GM23338 (cell line): ENCODE results near the gene BCAM. TPM values are rescaled to one million over a fixed set of nuclear protein-coding genes. Genes with fewer than 3 reads are reported as not detected.

Experiments used
- ATAC-seq: fragments of 200-7000 bp; cut with Tn5 transposase; 3 replicates; pipeline ENCODE4 v1.9.1; 2020
- DNase-seq: peaks from one replicate; pipeline ENCODE4 v3.0.0-alpha.2; 2015; ENCODE audit warnings: low spot score
- H2AFZ ChIP-seq: fragments of 200-600 bp; sonication (generic); 2 replicates; pipeline ENCODE4 v1.8.0; 2016; ENCODE audit warnings: antibody characterized with exemption, mild to moderate bottlenecking, moderate library complexity
- H3F3A ChIP-seq: fragments of 200-600 bp; sonication (generic); replicated peaks from 2 replicates; pipeline ENCODE4 v1.8.0; 2017; ENCODE audit warnings: antibody characterized with exemption, mixed run types, low read depth
- H3K27ac ChIP-seq: fragments of 200-600 bp; sonication (generic); 2 replicates; pipeline ENCODE4 v1.6.1; 2016; ENCODE audit warnings: low read depth
- H3K27me3 ChIP-seq: fragments of 200-600 bp; sonication (generic); 2 replicates; pipeline ENCODE4 v1.8.0; 2016; ENCODE audit warnings: mild to moderate bottlenecking, mixed run types, moderate library complexity; ENCODE audit not compliant: insufficient read depth
- H3K36me3 ChIP-seq: fragments of 200-600 bp; sonication (generic); 2 replicates; pipeline ENCODE4 v1.8.0; 2016; ENCODE audit warnings: mild to moderate bottlenecking; ENCODE audit not compliant: insufficient read depth
- H3K4me1 ChIP-seq: fragments of 200-600 bp; sonication (generic); 2 replicates; pipeline ENCODE4 v1.8.0; 2016; ENCODE audit warnings: mild to moderate bottlenecking, moderate library complexity; ENCODE audit not compliant: insufficient read depth
- H3K4me2 ChIP-seq: fragments of 200-600 bp; sonication (generic); 2 replicates; pipeline ENCODE4 v1.7.1; 2017; ENCODE audit warnings: mixed run types
- H3K4me3 ChIP-seq: fragments of 200-600 bp; sonication (generic); 2 replicates; pipeline ENCODE4 v1.6.1; 2016; ENCODE audit warnings: mixed run types
- H3K79me2 ChIP-seq: fragments of 200-600 bp; sonication (generic); replicated peaks from 2 replicates; pipeline ENCODE4 v1.8.0; 2017; ENCODE audit warnings: mild to moderate bottlenecking; ENCODE audit not compliant: insufficient read depth
- H3K9me2 ChIP-seq: fragments of 200-600 bp; sonication (generic); 2 replicates; pipeline ENCODE4 v1.8.0; 2017; ENCODE audit not compliant: insufficient read depth
- H4K20me1 ChIP-seq: fragments of 200-600 bp; sonication (generic); replicated peaks from 2 replicates; pipeline ENCODE4 v1.8.0; 2017; ENCODE audit warnings: mild to moderate bottlenecking; ENCODE audit not compliant: insufficient read depth
- H3K27ac Mint-ChIP-seq: 2 replicates; pipeline ENCODE4 v1.8.0; 2020; ENCODE audit warnings: inconsistent platforms, mild to moderate bottlenecking, moderate library complexity, mixed read lengths
- H3K27me3 Mint-ChIP-seq: 3 replicates; pipeline ENCODE4 v1.8.0; 2022; ENCODE audit warnings: low read depth, mild to moderate bottlenecking, moderate library complexity, mixed read lengths, inconsistent platforms; ENCODE audit not compliant: insufficient read depth, poor library complexity
- H3K36me3 Mint-ChIP-seq: 3 replicates; pipeline ENCODE4 v1.8.0; 2021; ENCODE audit warnings: low read depth, mild to moderate bottlenecking, inconsistent platforms, moderate library complexity, mixed read lengths
- H3K4me1 Mint-ChIP-seq: 3 replicates; pipeline ENCODE4 v1.8.0; 2020; ENCODE audit warnings: mild to moderate bottlenecking, inconsistent platforms, mixed read lengths
- H3K4me3 Mint-ChIP-seq: 3 replicates; pipeline ENCODE4 v1.8.0; 2021; ENCODE audit warnings: moderate library complexity, mild to moderate bottlenecking, inconsistent platforms, mixed read lengths
- H3K9me3 Mint-ChIP-seq: 3 replicates; pipeline ENCODE4 v1.8.0; 2020; ENCODE audit warnings: moderate library complexity, mild to moderate bottlenecking, inconsistent platforms, mixed read lengths
- CREB1 ChIP-seq: fragments of 250-450 bp; sonication (Bioruptor Pico); IDR thresholded peaks from 2 replicates; pipeline ENCODE4 v1.5.0; 2020; ENCODE audit warnings: low read depth, mild to moderate bottlenecking, moderate library complexity
- EZH2 ChIP-seq: fragments of 200-600 bp; sonication (generic); IDR thresholded peaks from one replicate; pipeline ENCODE4 v1.8.0; 2017; ENCODE audit warnings: antibody characterized with exemption, mild to moderate bottlenecking, low read depth; ENCODE audit not compliant: unreplicated experiment
- EZH2phosphoT487 ChIP-seq: fragments of 200-600 bp; sonication (generic); IDR thresholded peaks from one replicate; pipeline ENCODE4 v1.8.1; 2018; ENCODE audit warnings: antibody characterized with exemption; ENCODE audit not compliant: unreplicated experiment
- JUNB ChIP-seq: IDR thresholded peaks from one replicate; pipeline ENCODE4 v1.6.1; 2016; ENCODE audit warnings: antibody characterized with exemption; ENCODE audit not compliant: unreplicated experiment
- NANOG ChIP-seq: IDR thresholded peaks from 2 replicates; pipeline ENCODE4 v1.6.1; 2016; ENCODE audit warnings: antibody characterized with exemption, borderline replicate concordance
- POLR2AphosphoS5 ChIP-seq: IDR thresholded peaks from 2 replicates; pipeline ENCODE4 v1.6.1; 2016; ENCODE audit warnings: antibody characterized with exemption, low read depth
- STAT1 ChIP-seq: IDR thresholded peaks from one replicate; pipeline ENCODE4 v1.6.1; 2016; ENCODE audit warnings: antibody characterized with exemption; ENCODE audit not compliant: unreplicated experiment
- ZNF114 ChIP-seq: fragments of 250-450 bp; sonication (Bioruptor Pico); IDR thresholded peaks from 2 replicates; pipeline ENCODE4 v1.5.0; 2020; ENCODE audit warnings: mild to moderate bottlenecking, moderate library complexity
- ZNF331 ChIP-seq: fragments of 250-450 bp; sonication (Bioruptor Pico); IDR thresholded peaks from 2 replicates; pipeline ENCODE4 v1.5.0; 2020; ENCODE audit warnings: low read depth, mild to moderate bottlenecking, moderate library complexity
- ZNF462 ChIP-seq: fragments of 250-450 bp; sonication (Bioruptor Pico); IDR thresholded peaks from 2 replicates; pipeline ENCODE4 v1.5.0; 2020; ENCODE audit warnings: mild to moderate bottlenecking, moderate library complexity
- polyA plus RNA-seq: library from polyadenylated mRNA; unstranded; fragments of >200 nt; fragmentation: Nextera tagmentation; extraction: Ambion mirVana; gene quantifications from 2 replicates; pipeline ENCODE4 v1.2.1, GENCODE V29; 2016
- total RNA-seq: library from RNA; depleted of rRNA; stranded (reverse); fragments of >200 nt; shearing (Covaris generic); gene quantifications from 2 replicates; pipeline ENCODE4 v1.2.3, GENCODE V29; 2014
- TF ChIP-seq, protein P1 (sequence below), 2 experiments: fragments of 200-600 bp in 1 of 2; sonication (generic) in 1 of 2; conservative IDR thresholded peaks; 2 replicates each; pipeline versions ENCODE4 v1.5.1 to v1.6.1; 2016 to 2017; ENCODE audit warnings: antibody characterized with exemption in 2 of 2, low read depth in 2 of 2, mild to moderate bottlenecking in 2 of 2, moderate library complexity in 1 of 2
- TF ChIP-seq, protein P2 (sequence below): IDR thresholded peaks from one replicate; pipeline ENCODE4 v1.6.1; 2018; ENCODE audit warnings: antibody characterized with exemption; ENCODE audit not compliant: unreplicated experiment
- TF ChIP-seq, protein P3 (sequence below): IDR thresholded peaks from 2 replicates; pipeline ENCODE4 v1.6.1; 2016; ENCODE audit warnings: antibody characterized with exemption

The BCAM gene
- total and polyA plus RNA-seq, 2 experiments from 2014 or later: 33.3 to 100 TPM

GRCh38 chr19:44851427-44851826 is 42.5 kb downstream of the BCAM start:
- H3K27me3 ChIP-seq: no peaks in the 10 kb centered on the region
- Mint-ChIP-seq H3K4me1 (peaks cover 30% of the 10 kb centered on the region), H3K27me3 (peaks cover 35% of the 10 kb centered on the region), H3K36me3 (peaks cover 34% of the 10 kb centered on the region), H3K9me3 (no peaks in the 10 kb centered on the region; the same call in 2 of the 3 replicates), H3K4me3 (no peak overlapping the region), H3K27ac (peak overlapping the region; percentile 28; the same call in 1 of the 2 replicates)
- H3K79me2 ChIP-seq: peaks cover 100% of the 10 kb centered on the region
- peaks cover 25% of the 10 kb centered on the region for H3K4me1 ChIP-seq
- H3F3A ChIP-seq: peaks cover 27% of the 10 kb centered on the region; the same call in 1 of the 2 replicates
- no peaks in the 10 kb centered on the region for H3K36me3 ChIP-seq
- H4K20me1 ChIP-seq: peaks cover 61% of the 10 kb centered on the region
- H3K9me2 ChIP-seq: no peaks in the 10 kb centered on the region
- TF ChIP-seq, protein P1, sequence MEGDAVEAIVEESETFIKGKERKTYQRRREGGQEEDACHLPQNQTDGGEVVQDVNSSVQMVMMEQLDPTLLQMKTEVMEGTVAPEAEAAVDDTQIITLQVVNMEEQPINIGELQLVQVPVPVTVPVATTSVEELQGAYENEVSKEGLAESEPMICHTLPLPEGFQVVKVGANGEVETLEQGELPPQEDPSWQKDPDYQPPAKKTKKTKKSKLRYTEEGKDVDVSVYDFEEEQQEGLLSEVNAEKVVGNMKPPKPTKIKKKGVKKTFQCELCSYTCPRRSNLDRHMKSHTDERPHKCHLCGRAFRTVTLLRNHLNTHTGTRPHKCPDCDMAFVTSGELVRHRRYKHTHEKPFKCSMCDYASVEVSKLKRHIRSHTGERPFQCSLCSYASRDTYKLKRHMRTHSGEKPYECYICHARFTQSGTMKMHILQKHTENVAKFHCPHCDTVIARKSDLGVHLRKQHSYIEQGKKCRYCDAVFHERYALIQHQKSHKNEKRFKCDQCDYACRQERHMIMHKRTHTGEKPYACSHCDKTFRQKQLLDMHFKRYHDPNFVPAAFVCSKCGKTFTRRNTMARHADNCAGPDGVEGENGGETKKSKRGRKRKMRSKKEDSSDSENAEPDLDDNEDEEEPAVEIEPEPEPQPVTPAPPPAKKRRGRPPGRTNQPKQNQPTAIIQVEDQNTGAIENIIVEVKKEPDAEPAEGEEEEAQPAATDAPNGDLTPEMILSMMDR (conservative IDR thresholded peaks at IDR 0.05; ENCODE audit: low read depth in 2 of 2): no peak
- no peak for TF ChIP-seq CREB1 (CRISPR knock-in tag)
- TF ChIP-seq, protein P2, sequence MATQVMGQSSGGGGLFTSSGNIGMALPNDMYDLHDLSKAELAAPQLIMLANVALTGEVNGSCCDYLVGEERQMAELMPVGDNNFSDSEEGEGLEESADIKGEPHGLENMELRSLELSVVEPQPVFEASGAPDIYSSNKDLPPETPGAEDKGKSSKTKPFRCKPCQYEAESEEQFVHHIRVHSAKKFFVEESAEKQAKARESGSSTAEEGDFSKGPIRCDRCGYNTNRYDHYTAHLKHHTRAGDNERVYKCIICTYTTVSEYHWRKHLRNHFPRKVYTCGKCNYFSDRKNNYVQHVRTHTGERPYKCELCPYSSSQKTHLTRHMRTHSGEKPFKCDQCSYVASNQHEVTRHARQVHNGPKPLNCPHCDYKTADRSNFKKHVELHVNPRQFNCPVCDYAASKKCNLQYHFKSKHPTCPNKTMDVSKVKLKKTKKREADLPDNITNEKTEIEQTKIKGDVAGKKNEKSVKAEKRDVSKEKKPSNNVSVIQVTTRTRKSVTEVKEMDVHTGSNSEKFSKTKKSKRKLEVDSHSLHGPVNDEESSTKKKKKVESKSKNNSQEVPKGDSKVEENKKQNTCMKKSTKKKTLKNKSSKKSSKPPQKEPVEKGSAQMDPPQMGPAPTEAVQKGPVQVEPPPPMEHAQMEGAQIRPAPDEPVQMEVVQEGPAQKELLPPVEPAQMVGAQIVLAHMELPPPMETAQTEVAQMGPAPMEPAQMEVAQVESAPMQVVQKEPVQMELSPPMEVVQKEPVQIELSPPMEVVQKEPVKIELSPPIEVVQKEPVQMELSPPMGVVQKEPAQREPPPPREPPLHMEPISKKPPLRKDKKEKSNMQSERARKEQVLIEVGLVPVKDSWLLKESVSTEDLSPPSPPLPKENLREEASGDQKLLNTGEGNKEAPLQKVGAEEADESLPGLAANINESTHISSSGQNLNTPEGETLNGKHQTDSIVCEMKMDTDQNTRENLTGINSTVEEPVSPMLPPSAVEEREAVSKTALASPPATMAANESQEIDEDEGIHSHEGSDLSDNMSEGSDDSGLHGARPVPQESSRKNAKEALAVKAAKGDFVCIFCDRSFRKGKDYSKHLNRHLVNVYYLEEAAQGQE: no peak
- no peak for TF ChIP-seq POLR2AphosphoS5
- TF ChIP-seq, protein P3, sequence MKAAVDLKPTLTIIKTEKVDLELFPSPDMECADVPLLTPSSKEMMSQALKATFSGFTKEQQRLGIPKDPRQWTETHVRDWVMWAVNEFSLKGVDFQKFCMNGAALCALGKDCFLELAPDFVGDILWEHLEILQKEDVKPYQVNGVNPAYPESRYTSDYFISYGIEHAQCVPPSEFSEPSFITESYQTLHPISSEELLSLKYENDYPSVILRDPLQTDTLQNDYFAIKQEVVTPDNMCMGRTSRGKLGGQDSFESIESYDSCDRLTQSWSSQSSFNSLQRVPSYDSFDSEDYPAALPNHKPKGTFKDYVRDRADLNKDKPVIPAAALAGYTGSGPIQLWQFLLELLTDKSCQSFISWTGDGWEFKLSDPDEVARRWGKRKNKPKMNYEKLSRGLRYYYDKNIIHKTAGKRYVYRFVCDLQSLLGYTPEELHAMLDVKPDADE: no peak
- no peak for TF ChIP-seq EZH2phosphoT487
- TF ChIP-seq NANOG: no peak
- TF ChIP-seq JUNB: no peak
- no peak for TF ChIP-seq EZH2
- no peak for TF ChIP-seq STAT1
- no peak for TF ChIP-seq ZNF331 (CRISPR knock-in tag)
- TF ChIP-seq ZNF114 (CRISPR knock-in tag): no peak
- TF ChIP-seq ZNF462 (CRISPR knock-in tag): no peak
- DNase-seq (no peak), ATAC-seq (no peak)
- no peak overlapping the region for H3K27ac ChIP-seq
- H2AFZ ChIP-seq: no peak overlapping the region
- H3K4me2 ChIP-seq: no peak overlapping the region
- no peak overlapping the region for H3K4me3 ChIP-seq
